Upper lobe of left lung (tissue), 6 donors: ENCODE data around the gene MCU. TPM values are rescaled to one million over a fixed set of nuclear protein-coding genes. Genes with fewer than 3 reads are reported as not detected.

Experiments
- ATAC-seq, 2 donors: fragments of 200-7000 bp; cut with Tn5 transposase; one replicate each; pipeline ENCODE4 v1.9.1; 2022; ENCODE audit warnings: mild to moderate bottlenecking in 2 of 2, moderate library complexity in 2 of 2; ENCODE audit not compliant: low FRiP score in 2 of 2
- DNase-seq, 2 donors: peaks; one replicate each; pipeline ENCODE4 v3.0.0-alpha.2; 2019 to 2020
- H3K27ac ChIP-seq, 4 donors: fragments of 200-600 bp; sonication (generic); one replicate each; pipeline ENCODE4 v1.5.1; 2016 to 2019
- H3K27me3 ChIP-seq, 4 donors: fragments of 200-600 bp; sonication (generic); one replicate each; pipeline ENCODE4 v1.5.1; 2017 to 2019
- H3K36me3 ChIP-seq, 4 donors: fragments of 200-600 bp; sonication (generic); one replicate each; pipeline ENCODE4 v1.5.1; 2016 to 2019
- H3K4me1 ChIP-seq, 4 donors: fragments of 200-600 bp; sonication (generic); one replicate each; pipeline ENCODE4 v1.5.1; 2018 to 2019
- H3K4me3 ChIP-seq, 4 donors: fragments of 200-600 bp; sonication (generic); one replicate each; pipeline ENCODE4 v1.5.1; 2017 to 2019; ENCODE audit warnings: mild to moderate bottlenecking in 2 of 4, moderate library complexity in 1 of 4
- H3K9me3 ChIP-seq, 4 donors: fragments of 200-600 bp; sonication (generic); one replicate each; pipeline ENCODE4 v1.5.1; 2018 to 2019
- EP300 ChIP-seq, 4 donors: sonication (generic); formaldehyde crosslinking; IDR thresholded peaks; one replicate each; pipeline ENCODE4 v1.5.1; 2017; ENCODE audit warnings: antibody characterized with exemption in 4 of 4, control low read depth in 2 of 4
- POLR2A ChIP-seq, 4 donors: fragments of 450-650 bp; IDR thresholded peaks; one replicate each; pipeline ENCODE4 v1.5.1; 2016 to 2017; ENCODE audit warnings: antibody characterized with exemption in 4 of 4, mild to moderate bottlenecking in 2 of 4
- POLR2AphosphoS5 ChIP-seq, 2 donors: sonication (generic); formaldehyde crosslinking; IDR thresholded peaks; one replicate each; pipeline ENCODE4 v1.5.1; 2017; ENCODE audit warnings: antibody characterized with exemption in 2 of 2
- WGBS, 2 donors: methylation state at CpG; one replicate each; pipeline ENCODE4 v1.1.5; 2017 to 2018; 5-methylcytosine and 5-hydroxymethylcytosine counted together
- total RNA-seq, 6 donors: library from RNA; depleted of rRNA in 4 of 6; stranded (reverse); fragments of >200 nt in 4 of 6; gene quantifications; one replicate each; pipeline versions ENCODE4 v1.1.0 to v1.2.1, GENCODE V29; 2016 to 2021
- TF ChIP-seq, protein P1 (sequence below), 6 experiments: fragments of 450-650 bp in 4 of 6; fragments of 200-600 bp in 2 of 6; sonication (generic) in 2 of 6; IDR thresholded peaks; one replicate each; pipeline ENCODE4 v1.5.1; 2016 to 2019; ENCODE audit warnings: antibody characterized with exemption in 6 of 6
- donor health status: DM: no; HTN: no; CAD: no; lungs with moderate emphysema.
- donor health status: DM: no; HTN: yes; CAD: no; lungs with severe emphysema.

The MCU gene
- total RNA-seq, 6 donors from 2014 or later: 28.2 to 50.5 (median 32.1) TPM

DNA sequence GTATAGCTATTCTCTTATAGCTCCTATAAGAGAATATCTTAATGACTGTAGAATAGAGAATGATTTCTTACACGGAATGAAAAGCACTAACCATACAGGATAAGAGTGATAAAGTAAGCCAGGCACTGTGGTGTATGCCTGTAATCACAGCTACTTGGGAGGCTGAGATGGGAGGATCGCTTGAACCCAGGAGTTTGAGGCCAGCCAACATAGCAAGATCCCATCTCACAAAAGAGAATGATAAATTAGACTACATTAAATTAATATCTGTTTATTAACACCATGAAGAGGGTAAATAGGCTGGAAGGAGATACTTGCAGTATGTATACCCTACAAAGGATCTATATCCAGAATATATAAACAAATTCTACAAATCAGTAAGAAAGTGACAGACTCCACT is 189.3 kb downstream of the MCU start:
- no peak overlapping the region for H3K4me3 ChIP-seq
- no peaks in the 10 kb centered on the region for H3K27me3 ChIP-seq
- H3K4me1 ChIP-seq: no peaks in the 10 kb centered on the region
- H3K9me3 ChIP-seq: no peaks in the 10 kb centered on the region
- peaks cover 0 to 36% (median 3%) of the 10 kb centered on the region in 4 donors for H3K36me3 ChIP-seq
- TF ChIP-seq EP300 (IDR thresholded peaks at IDR 0.05) (no peak), POLR2AphosphoS5 (IDR thresholded peaks at IDR 0.05) (no peak)
- TF ChIP-seq, protein P1, sequence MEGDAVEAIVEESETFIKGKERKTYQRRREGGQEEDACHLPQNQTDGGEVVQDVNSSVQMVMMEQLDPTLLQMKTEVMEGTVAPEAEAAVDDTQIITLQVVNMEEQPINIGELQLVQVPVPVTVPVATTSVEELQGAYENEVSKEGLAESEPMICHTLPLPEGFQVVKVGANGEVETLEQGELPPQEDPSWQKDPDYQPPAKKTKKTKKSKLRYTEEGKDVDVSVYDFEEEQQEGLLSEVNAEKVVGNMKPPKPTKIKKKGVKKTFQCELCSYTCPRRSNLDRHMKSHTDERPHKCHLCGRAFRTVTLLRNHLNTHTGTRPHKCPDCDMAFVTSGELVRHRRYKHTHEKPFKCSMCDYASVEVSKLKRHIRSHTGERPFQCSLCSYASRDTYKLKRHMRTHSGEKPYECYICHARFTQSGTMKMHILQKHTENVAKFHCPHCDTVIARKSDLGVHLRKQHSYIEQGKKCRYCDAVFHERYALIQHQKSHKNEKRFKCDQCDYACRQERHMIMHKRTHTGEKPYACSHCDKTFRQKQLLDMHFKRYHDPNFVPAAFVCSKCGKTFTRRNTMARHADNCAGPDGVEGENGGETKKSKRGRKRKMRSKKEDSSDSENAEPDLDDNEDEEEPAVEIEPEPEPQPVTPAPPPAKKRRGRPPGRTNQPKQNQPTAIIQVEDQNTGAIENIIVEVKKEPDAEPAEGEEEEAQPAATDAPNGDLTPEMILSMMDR (IDR thresholded peaks at IDR 0.05): no peak
- DNase-seq (no peak), ATAC-seq (no peak)
- H3K27ac ChIP-seq: no peak overlapping the region
- 98 to 100% methylated on average over 2 of the region's 2 CpGs for WGBS, 2 donors

DNA sequence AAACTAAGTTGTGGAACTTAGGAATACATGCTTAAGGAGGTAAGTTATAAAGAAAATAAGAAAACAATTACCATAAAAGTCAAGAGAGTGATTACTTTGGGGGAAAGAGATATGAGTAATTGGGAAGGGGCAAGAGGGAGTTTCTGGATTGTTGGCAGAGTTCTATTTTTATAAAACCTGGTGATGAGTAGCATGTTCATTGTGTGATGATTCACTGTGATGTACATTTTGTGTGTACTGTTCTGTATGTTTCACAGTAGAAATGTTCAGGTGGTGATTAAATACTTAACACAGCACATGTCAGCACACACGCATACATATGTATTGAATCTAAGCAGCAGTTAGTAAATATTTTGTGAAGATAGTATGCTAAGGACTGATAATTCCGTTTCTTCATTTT is 191.9 kb downstream of the MCU start:
- no peak for DNase-seq
- no peaks in the 10 kb centered on the region for H3K27me3 ChIP-seq
- H3K9me3 ChIP-seq: no peaks in the 10 kb centered on the region
- H3K4me3 ChIP-seq: no peak overlapping the region
- no peak for TF ChIP-seq POLR2A (IDR thresholded peaks at IDR 0.05)
- TF ChIP-seq, protein P1 (IDR thresholded peaks at IDR 0.05): no peak
- TF ChIP-seq EP300 (IDR thresholded peaks at IDR 0.05): no peak
- no peak overlapping the region for H3K27ac ChIP-seq
- ATAC-seq: no peak
- WGBS, 2 donors: 96% methylated on average over 2 of the region's 2 CpGs
- peaks cover 0 to 43% (median 6%) of the 10 kb centered on the region in 4 donors for H3K36me3 ChIP-seq
- no peaks in the 10 kb centered on the region for H3K4me1 ChIP-seq

DNA sequence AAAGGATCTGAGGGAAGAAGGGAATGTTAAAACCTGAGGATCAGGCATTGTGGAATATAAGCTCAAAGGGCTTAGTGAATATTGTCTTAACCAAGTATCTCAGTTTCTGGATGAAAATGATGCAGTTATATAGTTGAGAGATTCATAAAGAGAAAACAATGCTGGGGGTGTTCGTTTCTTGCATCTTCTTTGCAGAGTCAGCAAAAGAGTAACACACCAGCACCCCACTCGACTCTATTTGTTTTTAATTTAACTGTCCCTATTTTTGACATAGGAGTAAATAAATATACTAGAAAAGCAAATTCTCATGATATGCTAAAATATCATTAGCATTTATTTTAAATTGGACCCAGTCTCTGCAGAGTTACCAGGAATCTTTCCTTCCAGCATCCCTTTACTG is 194.0 kb downstream of the MCU start:
- WGBS, 2 donors: 81 to 88% methylated on average over 2 of the region's 2 CpGs
- Histone ChIP-seq H3K9me3 (no peaks in the 10 kb centered on the region), H3K27me3 (no peaks in the 10 kb centered on the region), H3K27ac (no peak overlapping the region), H3K4me1 (no peaks in the 10 kb centered on the region), H3K36me3 (peaks cover 0 to 36% (median 6%) of the 10 kb centered on the region in 4 donors), H3K4me3 (no peak overlapping the region)
- no peak for DNase-seq
- no peak for ATAC-seq
- TF ChIP-seq POLR2AphosphoS5 (IDR thresholded peaks at IDR 0.05) (no peak), POLR2A (IDR thresholded peaks at IDR 0.05) (no peak), EP300 (IDR thresholded peaks at IDR 0.05) (no peak)
- TF ChIP-seq, protein P1 (IDR thresholded peaks at IDR 0.05): no peak

DNA sequence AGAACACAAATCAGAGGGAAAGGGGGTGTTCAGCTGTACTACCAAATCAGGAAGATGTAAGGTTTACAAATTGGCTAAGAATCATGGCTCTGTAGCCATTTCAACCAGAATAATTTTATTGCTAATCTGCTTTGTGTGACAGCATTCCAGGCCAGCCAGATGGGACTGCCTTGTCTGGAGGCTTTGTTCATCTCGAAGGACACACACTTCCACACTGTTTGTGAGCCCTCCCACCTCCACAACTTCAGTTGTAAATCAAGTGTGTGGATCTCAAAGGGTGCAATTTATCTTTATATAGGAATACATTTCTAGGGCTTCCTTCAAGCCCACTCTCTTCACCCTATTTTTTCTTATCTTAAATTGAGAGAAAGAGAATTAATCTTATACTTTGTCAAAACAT is 194.7 kb downstream of the MCU start:
- Histone ChIP-seq H3K4me1 (no peaks in the 10 kb centered on the region), H3K9me3 (no peaks in the 10 kb centered on the region), H3K27me3 (no peaks in the 10 kb centered on the region), H3K4me3 (no peak overlapping the region), H3K27ac (peak overlapping the region in 1 of 4 donors; percentile 14), H3K36me3 (peaks cover 0 to 36% (median 6%) of the 10 kb centered on the region in 4 donors)
- WGBS, 2 donors: 68 to 94% methylated on average over 1 of the region's 1 CpG
- TF ChIP-seq POLR2A (IDR thresholded peaks at IDR 0.05) (no peak), EP300 (IDR thresholded peaks at IDR 0.05) (no peak), POLR2AphosphoS5 (IDR thresholded peaks at IDR 0.05) (no peak)
- TF ChIP-seq, protein P1 (IDR thresholded peaks at IDR 0.05): no peak
- no peak for DNase-seq
- no peak for ATAC-seq

DNA sequence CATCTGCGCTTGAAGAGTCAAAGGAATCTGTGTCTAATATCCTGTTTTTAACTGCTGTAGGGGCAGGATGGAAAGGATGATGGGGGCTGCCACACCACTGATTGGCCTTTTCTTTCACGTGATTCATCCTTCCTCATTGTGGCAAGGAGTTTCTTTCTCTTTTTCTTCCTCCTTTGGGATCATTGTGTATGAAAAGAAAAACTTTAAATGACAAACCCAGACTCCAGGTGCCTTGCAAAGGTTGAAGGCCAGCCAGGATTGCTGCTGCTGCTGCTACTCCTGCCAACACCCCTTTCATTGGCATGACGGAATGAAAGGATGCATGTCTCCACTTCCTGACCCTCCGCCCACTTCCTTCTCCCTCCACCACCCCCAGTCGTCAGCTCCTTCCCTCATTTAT is 195.1 kb downstream of the MCU start:
- Histone ChIP-seq H3K36me3 (peaks cover 0 to 36% (median 6%) of the 10 kb centered on the region in 4 donors), H3K4me3 (peak overlapping the region in 1 of 4 donors; percentile 13), H3K27me3 (no peaks in the 10 kb centered on the region), H3K4me1 (no peaks in the 10 kb centered on the region), H3K9me3 (no peaks in the 10 kb centered on the region), H3K27ac (peak overlapping the region in 1 of 4 donors; percentile 35)
- DNase-seq (no peak), ATAC-seq (no peak)
- WGBS, 2 donors: 20 to 35% methylated on average over 5 of the region's 5 CpGs
- TF ChIP-seq POLR2A (IDR thresholded peaks at IDR 0.05) (no peak), EP300 (IDR thresholded peaks at IDR 0.05) (no peak), POLR2AphosphoS5 (IDR thresholded peaks at IDR 0.05) (no peak)
- TF ChIP-seq, protein P1 (IDR thresholded peaks at IDR 0.05): no peak
